IMR-90 (cell line): ENCODE measurements around the gene MECP2. TPM values are rescaled to one million over a fixed set of nuclear protein-coding genes. Genes with fewer than 3 reads are reported as not detected.
"Not testable (repeated sequence)": the region's sequence is repeated elsewhere in the genome, so short reads cannot be mapped to it uniquely, and the experiment has no call there.

Source experiments
- ATAC-seq: fragments of 200-7000 bp; cut with Tn5 transposase; 2 replicates; pipeline ENCODE4 v1.9.1; 2020; ENCODE audit warnings: low read depth, mild to moderate bottlenecking, moderate library complexity
- BruUV-seq: library from RNA; stranded (reverse); fragments of 400-500 nt; replicated peaks from 2 replicates; lab custom pipeline; 2021; lab: Mats Ljungman, UMichigan
- CTCF ChIA-PET: fragments of 300-600 bp; formaldehyde crosslinking; extraction: SDS; loops from one replicate; lab custom pipeline; 2021; ENCODE audit warnings: antibody characterized with exemption; lab: Yijun Ruan, JAX
- POLR2A ChIA-PET: fragments of 300-600 bp; sonication (Branson Sonifier 250); formaldehyde crosslinking; loops from one replicate; lab custom pipeline; 2022; ENCODE audit warnings: antibody characterized with exemption; ENCODE audit not compliant: unreplicated experiment; lab: Charles Lee
- DNase-seq: peaks from one replicate; pipeline ENCODE4 v3.0.0; 2013
- H2AFZ ChIP-seq: replicated peaks from 2 replicates; pipeline ENCODE3; 2013; ENCODE audit warnings: low read length, mild to moderate bottlenecking; ENCODE audit not compliant: poor library complexity
- H2AK5ac ChIP-seq: 2 replicates; pipeline ENCODE4 v1.6.1; 2013; ENCODE audit warnings: low read depth, low read length, inconsistent platforms
- H2AK9ac ChIP-seq: replicated peaks from 2 replicates; pipeline ENCODE3; 2013; ENCODE audit warnings: mild to moderate bottlenecking, low read depth, low read length, moderate library complexity; ENCODE audit not compliant: poor library complexity
- H2BK120ac ChIP-seq: 2 replicates; pipeline ENCODE4 v1.6.1; 2013; ENCODE audit warnings: low read depth, low read length, inconsistent platforms
- H2BK15ac ChIP-seq: 3 replicates; pipeline ENCODE4 v1.6.1; 2013; ENCODE audit warnings: low read depth, low read length, inconsistent platforms
- H2BK20ac ChIP-seq: 2 replicates; pipeline ENCODE4 v1.6.1; 2013; ENCODE audit warnings: low read depth, mild to moderate bottlenecking, inconsistent platforms, low read length, moderate library complexity
- H2BK5ac ChIP-seq: 2 replicates; pipeline ENCODE4 v1.6.1; 2013; ENCODE audit warnings: mild to moderate bottlenecking, low read depth, low read length, inconsistent platforms; ENCODE audit not compliant: poor library complexity, severe bottlenecking
- H3K14ac ChIP-seq: replicated peaks from 2 replicates; pipeline ENCODE4 v1.6.1; 2013; ENCODE audit warnings: low read depth, low read length, inconsistent platforms
- H3K18ac ChIP-seq: 2 replicates; pipeline ENCODE4 v1.6.1; 2013; ENCODE audit warnings: low read depth, low read length, control low read depth
- H3K23ac ChIP-seq: 2 replicates; pipeline ENCODE4 v1.6.1; 2013; ENCODE audit warnings: low read depth, low read length, inconsistent platforms
- H3K27ac ChIP-seq: 2 replicates; pipeline ENCODE4 v1.5.1; 2013; ENCODE audit warnings: mild to moderate bottlenecking, control low read depth, low read length; ENCODE audit not compliant: insufficient read depth
- H3K27me3 ChIP-seq: 2 replicates; pipeline ENCODE4 v1.6.1; 2013; ENCODE audit warnings: low read length; ENCODE audit not compliant: control insufficient read depth, insufficient read depth
- H3K36me3 ChIP-seq: 2 replicates; pipeline ENCODE4 v1.6.1; 2013; ENCODE audit warnings: low read length, mixed read lengths; ENCODE audit not compliant: control insufficient read depth, insufficient read depth
- H3K4ac ChIP-seq: 2 replicates; pipeline ENCODE4 v1.6.1; 2013; ENCODE audit warnings: low read depth, low read length, inconsistent platforms
- H3K4me1 ChIP-seq: 2 replicates; pipeline ENCODE4 v1.6.1; 2013; ENCODE audit warnings: low read length, mixed read lengths; ENCODE audit not compliant: control insufficient read depth, insufficient read depth
- H3K4me2 ChIP-seq: 2 replicates; pipeline ENCODE4 v1.6.1; 2013; ENCODE audit warnings: low read depth, mild to moderate bottlenecking, control low read depth, low read length, moderate library complexity
- H3K4me3 ChIP-seq: 2 replicates; pipeline ENCODE4 v1.5.1; 2013; ENCODE audit warnings: low read depth, mild to moderate bottlenecking, control low read depth, low read length, moderate library complexity; ENCODE audit not compliant: insufficient read depth
- H3K56ac ChIP-seq: 2 replicates; pipeline ENCODE4 v1.6.1; 2013; ENCODE audit warnings: low read length, inconsistent platforms; ENCODE audit not compliant: insufficient read depth; ENCODE audit errors: extremely low read depth
- H3K79me1 ChIP-seq, 2 experiments: 2 replicates each; pipeline ENCODE4 v1.6.1; 2013; ENCODE audit warnings: low read length in 2 of 2, inconsistent platforms in 1 of 2, low read depth in 1 of 2
- H3K9ac ChIP-seq: 2 replicates; pipeline ENCODE4 v1.6.1; 2013; ENCODE audit warnings: low read depth, low read length, control low read depth
- H3K9me1 ChIP-seq: 2 replicates; pipeline ENCODE4 v1.6.1; 2013; ENCODE audit warnings: low read length, inconsistent platforms; ENCODE audit not compliant: insufficient read depth
- H3K9me3 ChIP-seq: 2 replicates; pipeline ENCODE4 v1.6.1; 2013; ENCODE audit warnings: low read length; ENCODE audit not compliant: control insufficient read depth, insufficient read depth
- H4K20me1 ChIP-seq: 2 replicates; pipeline ENCODE4 v1.6.1; 2013; ENCODE audit warnings: low read length, inconsistent platforms; ENCODE audit not compliant: insufficient read depth
- H4K5ac ChIP-seq: 2 replicates; pipeline ENCODE4 v1.6.1; 2013; ENCODE audit warnings: mild to moderate bottlenecking, low read depth, low read length, control low read depth
- H4K8ac ChIP-seq, 2 experiments: 2 replicates each; pipeline ENCODE4 v1.6.1; 2013; ENCODE audit warnings: low read depth in 2 of 2, low read length in 2 of 2, control low read depth in 1 of 2, inconsistent platforms in 1 of 2
- H4K91ac ChIP-seq: 2 replicates; pipeline ENCODE4 v1.6.1; 2013; ENCODE audit warnings: low read depth, low read length, inconsistent platforms; ENCODE audit not compliant: insufficient read depth
- MAZ ChIP-seq: IDR thresholded peaks from 2 replicates; pipeline ENCODE4 v1.6.1; 2012; ENCODE audit warnings: low read depth, mild to moderate bottlenecking, low read length, improper control_type of control experiment, moderate library complexity, borderline replicate concordance
- WGBS, 2 experiments: methylation state at CpG; one replicate each; pipeline versions ENCODE4 v1.1.5 to v1.1.7; 2013; ENCODE audit warnings: missing lambda C conversion rate in 2 of 2; ENCODE audit not compliant: insufficient read length in 1 of 2; ENCODE audit errors: extremely low coverage in 2 of 2; 5-methylcytosine and 5-hydroxymethylcytosine counted together
- dilution Hi-C: fragments of 300-500 bp; cut with HindIII; formaldehyde crosslinking; loops from one replicate; pipeline ENCODE4 v1.14.3; 2018; ENCODE audit warnings: low sequenced_read_pairs; ENCODE audit not compliant: unreplicated experiment
- in situ Hi-C: fragments of 300-500 bp; cut with MboI; formaldehyde crosslinking; loops from 3 replicates; pipeline ENCODE4 v1.14.3; 2019; ENCODE audit warnings: low sequenced_read_pairs, inconsistent platforms, mixed read lengths
- intact Hi-C: fragments of 100-400 bp; cut with micrococcal nuclease; formaldehyde crosslinking; loops from 2 replicates; pipeline ENCODE4 v1.10.0; 2022
- polyA plus RNA-seq, 3 experiments: library from polyadenylated mRNA; depleted of rRNA; stranded (reverse); fragments of >200 nt; gene quantifications; 2 replicates each; pipeline ENCODE4 v1.2.3, GENCODE V29; 2012; ENCODE audit warnings: low replicate concordance in 1 of 3
- total RNA-seq: library from RNA; depleted of rRNA; stranded (reverse); fragments of >200 nt; gene quantifications from 2 replicates; pipeline ENCODE4 v1.2.3, GENCODE V29; 2012

MECP2 gene
- total and polyA plus RNA-seq, 2 of the 4 experiments (the other 2 are of a cell fraction), result 8.4 to 10.1 TPM

DNA sequence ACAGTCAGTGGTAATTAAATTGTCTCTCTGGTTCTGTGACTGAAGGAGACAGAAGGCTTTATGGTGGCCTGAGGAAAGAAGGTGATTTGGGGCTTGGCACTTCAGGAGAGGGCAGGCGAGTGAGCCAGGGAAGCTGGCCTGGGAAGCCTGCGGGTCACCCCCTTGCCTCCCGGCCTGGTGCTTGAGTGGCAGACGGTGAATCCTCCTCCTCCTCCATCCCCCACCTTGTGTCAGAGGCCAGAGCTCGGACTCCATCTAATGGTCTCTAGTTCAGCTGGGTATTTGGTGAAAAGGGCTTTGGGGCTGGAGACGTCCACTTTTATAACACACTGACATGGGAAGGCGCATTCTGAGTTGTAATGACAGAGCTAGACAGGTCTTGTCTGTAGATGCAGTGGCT lies 116.3 kb downstream of the MECP2 start (continued):
- TF ChIP-seq MAZ, result no peak

DNA sequence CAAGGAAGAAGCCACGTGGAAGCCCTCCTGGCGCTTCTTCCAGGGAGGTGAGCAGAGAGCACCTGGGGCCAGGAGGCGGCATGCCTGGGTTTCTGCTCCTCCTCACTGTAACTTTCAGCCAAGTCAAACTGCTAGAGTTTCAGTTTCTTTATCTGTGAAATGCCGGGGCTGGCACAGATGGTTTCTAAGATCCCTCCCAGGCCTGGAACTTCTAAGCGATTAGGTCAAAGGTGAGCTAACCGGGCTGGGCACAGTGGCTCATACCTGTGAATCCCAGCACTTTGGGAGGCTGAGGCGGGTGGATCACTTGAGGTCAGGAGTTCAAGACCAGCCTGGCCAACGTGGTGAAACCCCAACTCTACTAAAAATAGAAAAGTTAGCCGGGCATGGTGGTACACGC lies 117.1 kb downstream of the MECP2 start:
- H4K91ac ChIP-seq, H2BK120ac ChIP-seq, ATAC-seq, H3K4me3 ChIP-seq, H3K18ac ChIP-seq, H3K9me3 ChIP-seq, CTCF ChIA-PET, H3K9ac ChIP-seq, H3K4me2 ChIP-seq, H2BK15ac ChIP-seq, BruUV-seq, DNase-seq, H3K23ac ChIP-seq, H3K79me1 ChIP-seq, H4K8ac ChIP-seq, H4K20me1 ChIP-seq, H3K27me3 ChIP-seq, intact Hi-C loops, H3K56ac ChIP-seq, H3K27ac ChIP-seq, H3K14ac ChIP-seq, in situ Hi-C loops, H3K4ac ChIP-seq, H2AFZ ChIP-seq, H3K4me1 ChIP-seq, POLR2A ChIA-PET, H3K9me1 ChIP-seq, H3K36me3 ChIP-seq, H4K5ac ChIP-seq, H2BK5ac ChIP-seq, H2AK9ac ChIP-seq, dilution Hi-C loops, H2BK20ac ChIP-seq, H2AK5ac ChIP-seq: not testable (repeated sequence)
- 90% methylated on average over 2 of the region's 10 CpGs; no CpG with 5 or more reads in 1 of the 2 experiments for WGBS, 2 experiments
